OCI-LY3 (cell line): ENCODE data around the gene NEK11.

Experiments
- H2AFZ ChIP-seq: fragments of 200-600, 300-600 bp; shearing (Covaris generic); 2 replicates; pipeline ENCODE4 v1.6.0; 2014; ENCODE audit warnings: antibody characterized with exemption, low read depth, low read length
- H3K27ac ChIP-seq: fragments of 200-600, 300-600 bp; sonication (generic); 2 replicates; pipeline ENCODE4 v1.5.1; 2014; ENCODE audit warnings: mild to moderate bottlenecking, low read length, moderate library complexity, mixed read lengths
- H3K27me3 ChIP-seq: fragments of 200-600, 300-600 bp; sonication (generic); 2 replicates; pipeline ENCODE4 v1.6.1; 2014; ENCODE audit warnings: low read depth, low read length, mixed read lengths
- H3K36me3 ChIP-seq: fragments of 200-600, 300-600 bp; sonication (generic); replicated peaks from 2 replicates; pipeline ENCODE3; 2014; ENCODE audit warnings: low read depth, low read length, mixed read lengths
- H3K4me1 ChIP-seq: fragments of 300-600, 200-600 bp; sonication (generic); 2 replicates; pipeline ENCODE4 v1.6.1; 2014; ENCODE audit warnings: low read length, mixed read lengths
- H3K4me2 ChIP-seq: fragments of 200-600, 300-600 bp; sonication (generic); 2 replicates; pipeline ENCODE4 v1.6.1; 2014; ENCODE audit warnings: low read length, mixed read lengths
- H3K4me3 ChIP-seq: fragments of 300-600, 200-600 bp; sonication (generic); 2 replicates; pipeline ENCODE4 v1.5.1; 2014; ENCODE audit warnings: antibody characterized with exemption, mild to moderate bottlenecking, low read length, moderate library complexity
- H3K79me2 ChIP-seq: fragments of 300-600, 200-600 bp; shearing (Covaris generic); 2 replicates; pipeline ENCODE4 v1.6.1; 2014; ENCODE audit warnings: mild to moderate bottlenecking, low read length, mixed read lengths
- H3K9ac ChIP-seq: fragments of 300-600, 200-600 bp; shearing (Covaris generic); 2 replicates; pipeline ENCODE4 v1.6.0; 2014; ENCODE audit warnings: mild to moderate bottlenecking, low read length, moderate library complexity
- H3K9me3 ChIP-seq: fragments of 200-600, 300-600 bp; shearing (Covaris generic); 2 replicates; pipeline ENCODE4 v1.6.1; 2014; ENCODE audit warnings: low read length, mixed read lengths; ENCODE audit not compliant: insufficient read depth
- H4K20me1 ChIP-seq: fragments of 200-600, 300-600 bp; sonication (generic); 2 replicates; pipeline ENCODE4 v1.6.1; 2016; ENCODE audit warnings: low read length, mixed read lengths; ENCODE audit not compliant: insufficient read depth
- EZH2phosphoT487 ChIP-seq: fragments of 200-600 bp; shearing (Covaris generic); IDR thresholded peaks from 2 replicates; pipeline ENCODE4 v1.6.1; 2018; ENCODE audit warnings: antibody characterized with exemption, mixed run types, low read depth
- TF ChIP-seq, protein P1 (sequence below): fragments of 200-600, 300-600 bp; sonication (generic); IDR thresholded peaks from 2 replicates; pipeline ENCODE4 v1.5.1; 2014; ENCODE audit warnings: antibody characterized with exemption, low read length, low read depth

Gene NEK11

DNA sequence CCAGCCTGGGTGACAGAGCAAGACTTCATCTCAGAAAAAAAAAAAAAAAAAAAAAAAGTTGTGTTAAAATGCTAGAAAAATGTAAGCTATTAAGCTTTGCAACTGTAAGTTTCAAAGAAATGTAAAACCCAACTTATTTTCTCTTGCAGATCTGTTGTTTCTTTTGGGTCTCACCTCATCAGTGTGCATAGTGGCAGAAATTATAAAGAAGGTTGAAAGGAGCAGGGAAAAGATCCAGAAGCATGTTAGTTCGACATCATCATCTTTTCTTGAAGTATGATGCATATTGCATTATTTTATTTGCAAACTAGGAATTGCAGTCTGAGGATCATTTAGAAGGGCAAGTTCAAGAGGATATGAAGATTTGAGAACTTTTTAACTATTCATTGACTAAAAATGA is 25.6 kb upstream of the NEK11 start:
- Histone ChIP-seq H3K79me2 (no peaks in the 10 kb centered on the region), H3K27ac (no peak overlapping the region), H3K4me3 (no peak overlapping the region), H3K9me3 (no peaks in the 10 kb centered on the region), H2AFZ (no peak overlapping the region), H3K36me3 (peaks cover 10% of the 10 kb centered on the region), H4K20me1 (no peaks in the 10 kb centered on the region), H3K4me2 (no peak overlapping the region), H3K9ac (no peak overlapping the region), H3K27me3 (no peaks in the 10 kb centered on the region), H3K4me1 (no peaks in the 10 kb centered on the region)
- TF ChIP-seq, protein P1, sequence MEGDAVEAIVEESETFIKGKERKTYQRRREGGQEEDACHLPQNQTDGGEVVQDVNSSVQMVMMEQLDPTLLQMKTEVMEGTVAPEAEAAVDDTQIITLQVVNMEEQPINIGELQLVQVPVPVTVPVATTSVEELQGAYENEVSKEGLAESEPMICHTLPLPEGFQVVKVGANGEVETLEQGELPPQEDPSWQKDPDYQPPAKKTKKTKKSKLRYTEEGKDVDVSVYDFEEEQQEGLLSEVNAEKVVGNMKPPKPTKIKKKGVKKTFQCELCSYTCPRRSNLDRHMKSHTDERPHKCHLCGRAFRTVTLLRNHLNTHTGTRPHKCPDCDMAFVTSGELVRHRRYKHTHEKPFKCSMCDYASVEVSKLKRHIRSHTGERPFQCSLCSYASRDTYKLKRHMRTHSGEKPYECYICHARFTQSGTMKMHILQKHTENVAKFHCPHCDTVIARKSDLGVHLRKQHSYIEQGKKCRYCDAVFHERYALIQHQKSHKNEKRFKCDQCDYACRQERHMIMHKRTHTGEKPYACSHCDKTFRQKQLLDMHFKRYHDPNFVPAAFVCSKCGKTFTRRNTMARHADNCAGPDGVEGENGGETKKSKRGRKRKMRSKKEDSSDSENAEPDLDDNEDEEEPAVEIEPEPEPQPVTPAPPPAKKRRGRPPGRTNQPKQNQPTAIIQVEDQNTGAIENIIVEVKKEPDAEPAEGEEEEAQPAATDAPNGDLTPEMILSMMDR = no peak
- no peak for TF ChIP-seq EZH2phosphoT487

DNA sequence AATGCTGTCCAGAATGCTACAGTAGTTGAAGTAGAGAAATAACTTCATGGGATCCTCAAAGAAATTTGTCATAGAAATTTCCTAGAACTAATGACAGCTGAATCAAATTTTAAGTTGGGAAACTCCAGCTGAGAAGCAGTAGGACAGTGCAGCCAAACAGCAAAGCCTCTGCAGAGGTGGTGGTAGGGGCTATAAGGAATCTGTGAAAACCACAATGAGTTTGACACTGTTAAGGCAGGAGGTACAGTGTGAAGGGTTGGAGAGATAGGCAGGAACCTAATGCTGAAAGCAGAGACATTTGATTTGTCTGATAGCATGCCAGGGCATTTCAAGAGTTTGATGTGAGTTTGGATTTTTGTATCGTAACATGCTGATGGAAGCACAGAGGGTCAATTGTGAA is 22.1 kb upstream of the NEK11 start:
- no peak overlapping the region for H3K9ac ChIP-seq
- H3K27me3 ChIP-seq = no peaks in the 10 kb centered on the region
- H4K20me1 ChIP-seq = no peaks in the 10 kb centered on the region
- no peak for TF ChIP-seq EZH2phosphoT487
- TF ChIP-seq, protein P1 = no peak
- H3K27ac ChIP-seq = no peak overlapping the region
- no peak overlapping the region for H3K4me3 ChIP-seq
- no peak overlapping the region for H3K4me2 ChIP-seq
- H3K36me3 ChIP-seq = peaks cover 10% of the 10 kb centered on the region
- H3K4me1 ChIP-seq = peaks cover 4% of the 10 kb centered on the region
- H3K79me2 ChIP-seq = no peaks in the 10 kb centered on the region
- no peaks in the 10 kb centered on the region for H3K9me3 ChIP-seq
- H2AFZ ChIP-seq = no peak overlapping the region

DNA sequence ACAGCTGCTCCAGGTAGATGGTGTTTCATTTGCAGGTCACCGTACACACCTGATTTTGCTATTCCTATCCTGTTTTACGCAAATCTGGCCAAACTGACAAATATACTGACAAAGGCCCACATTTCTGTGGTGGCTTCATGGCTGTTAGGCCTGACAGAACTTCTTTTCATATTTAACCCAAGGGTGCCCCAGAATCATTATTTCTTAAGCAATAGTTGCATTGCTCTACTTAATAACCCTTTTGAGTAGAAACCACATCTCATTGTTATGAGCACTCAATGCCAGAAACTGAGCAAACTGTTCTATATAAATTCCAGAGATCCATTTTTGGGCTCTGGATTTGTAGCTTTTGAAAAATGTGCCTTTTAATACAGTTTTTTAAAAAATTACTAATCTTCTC is 19.4 kb upstream of the NEK11 start:
- TF ChIP-seq, protein P1 = no peak
- TF ChIP-seq EZH2phosphoT487 = no peak
- Histone ChIP-seq H3K36me3 (peaks cover 12% of the 10 kb centered on the region), H3K9me3 (no peaks in the 10 kb centered on the region)

DNA sequence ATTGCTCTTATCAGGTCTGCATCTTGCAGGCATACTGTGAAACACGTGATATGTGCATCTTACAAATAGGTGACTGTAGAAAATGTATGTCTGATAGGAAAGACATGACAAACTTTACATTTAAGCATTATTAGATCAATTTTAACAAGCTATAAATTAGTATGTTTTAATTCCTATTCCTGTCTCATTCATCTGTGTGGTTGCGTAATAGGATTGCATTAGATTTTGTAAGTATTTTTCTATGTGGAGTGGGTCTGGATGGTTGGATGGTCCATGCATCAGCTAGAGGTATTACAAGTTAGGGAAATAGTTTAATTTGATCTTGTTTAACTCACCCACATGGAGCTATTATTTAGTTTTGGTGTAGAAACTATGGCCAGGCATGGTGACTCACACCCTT is 18.9 kb upstream of the NEK11 start:
- Histone ChIP-seq H3K4me1 (peaks cover 6% of the 10 kb centered on the region), H3K36me3 (peaks cover 15% of the 10 kb centered on the region), H3K27ac (no peak overlapping the region), H3K4me2 (no peak overlapping the region), H3K9ac (no peak overlapping the region), H3K4me3 (no peak overlapping the region), H3K27me3 (no peaks in the 10 kb centered on the region), H3K9me3 (no peaks in the 10 kb centered on the region), H3K79me2 (no peaks in the 10 kb centered on the region), H4K20me1 (no peaks in the 10 kb centered on the region), H2AFZ (no peak overlapping the region)
- TF ChIP-seq, protein P1 = no peak
- no peak for TF ChIP-seq EZH2phosphoT487

More for the DNA sequence above, 19.4 kb upstream of the NEK11 start:
- Histone ChIP-seq H4K20me1 (no peaks in the 10 kb centered on the region), H3K9ac (no peak overlapping the region), H2AFZ (no peak overlapping the region), H3K4me2 (no peak overlapping the region), H3K27me3 (no peaks in the 10 kb centered on the region), H3K4me3 (no peak overlapping the region), H3K4me1 (peaks cover 6% of the 10 kb centered on the region), H3K79me2 (no peaks in the 10 kb centered on the region), H3K27ac (no peak overlapping the region)
